Transverse colon (tissue), 4 donors: ENCODE data around the gene CELSR3. TPM values are rescaled to one million over a fixed set of nuclear protein-coding genes. Genes with fewer than 3 reads are reported as not detected.

Experiments
- DNase-seq: peaks from one replicate; pipeline ENCODE4 v3.0.0-alpha.2; 2019
- H3K27ac ChIP-seq, 4 donors: fragments of 200-600 bp; sonication (generic); 2 replicates each; pipeline ENCODE4 v1.5.1; 2016 to 2018; ENCODE audit warnings: inconsistent platforms in 4 of 4
- H3K27me3 ChIP-seq: fragments of 200-600 bp; sonication (generic); 2 replicates; pipeline ENCODE4 v1.5.1; 2017; ENCODE audit warnings: inconsistent platforms
- H3K36me3 ChIP-seq, 4 donors: fragments of 200-600 bp; sonication (generic); 2 replicates each; pipeline ENCODE4 v1.5.1; 2017 to 2019; ENCODE audit warnings: inconsistent platforms in 4 of 4
- H3K4me1 ChIP-seq, 4 donors: fragments of 200-600 bp; sonication (generic); 2 replicates each; pipeline ENCODE4 v1.5.1; 2017 to 2020; ENCODE audit warnings: inconsistent platforms in 4 of 4
- H3K4me3 ChIP-seq, 4 donors: fragments of 200-600 bp; sonication (generic); 1 replicate in 1 of 4; 2 replicates in 3 of 4; pipeline versions ENCODE4 v1.5.1 to v1.6.1; 2017 to 2019; ENCODE audit warnings: inconsistent platforms in 4 of 4
- H3K9me3 ChIP-seq, 2 donors: fragments of 200-600 bp; sonication (generic); 2 replicates each; pipeline ENCODE4 v1.5.1; 2017 to 2019; ENCODE audit warnings: inconsistent platforms in 2 of 2
- CTCF ChIP-seq, 5 experiments: fragments of 200-600 bp in 3 of 5; fragments of 450-650 bp in 2 of 5; sonication (generic) in 3 of 5; IDR thresholded peaks; 1 replicate in 2 of 5; 2 replicates in 3 of 5; pipeline ENCODE4 v1.5.1; 2016 to 2017; ENCODE audit warnings: antibody characterized with exemption in 5 of 5, inconsistent platforms in 3 of 5, mild to moderate bottlenecking in 2 of 5, moderate library complexity in 1 of 5
- EP300 ChIP-seq: sonication (generic); formaldehyde crosslinking; IDR thresholded peaks from one replicate; pipeline ENCODE4 v1.6.1; 2017; ENCODE audit warnings: antibody characterized with exemption, low read depth
- POLR2A ChIP-seq: fragments of 450-650 bp; IDR thresholded peaks from one replicate; pipeline ENCODE4 v1.6.1; 2016; ENCODE audit warnings: antibody characterized with exemption, mild to moderate bottlenecking, moderate library complexity
- POLR2AphosphoS5 ChIP-seq, 3 donors: sonication (generic); formaldehyde crosslinking; IDR thresholded peaks; one replicate each; pipeline ENCODE4 v1.6.1; 2016; ENCODE audit warnings: antibody characterized with exemption in 3 of 3
- WGBS, 2 donors: methylation state at CpG; one replicate each; pipeline ENCODE4 v1.1.5; 2018; ENCODE audit warnings: low coverage in 1 of 2; 5-methylcytosine and 5-hydroxymethylcytosine counted together
- in situ Hi-C, 4 donors: fragments of 200-750 bp; cut with MboI; loops; one replicate each; pipeline versions ENCODE4 v1.15.0 to v1.15.1; 2017; ENCODE audit warnings: low sequenced_read_pairs in 3 of 4, low pct_ligation_motif_present in 1 of 4, low pct_unique_long_range_greater_than_20kb in 1 of 4
- intact Hi-C: fragments of 100-400 bp; cut with DNase I; formaldehyde crosslinking; loops from one replicate; pipeline ENCODE4 v1.15.1; 2023; ENCODE audit warnings: low total_unique reads
- total RNA-seq, 4 donors: library from RNA; depleted of rRNA; stranded (reverse); fragments of >200 nt; gene quantifications; one replicate each; pipeline ENCODE4 v1.1.0, GENCODE V29; 2016

The CELSR3 gene
- total RNA-seq, 4 donors from 2014 or later: 1.2 to 15.0 (median 3.9) TPM

GRCh38 chr3:48707157-48707556 lies 44.5 kb upstream of the CELSR3 start:
- H3K4me1 ChIP-seq: peaks cover 6 to 62% (median 20%) of the 10 kb centered on the region in 4 donors
- intact Hi-C loops: no loop called here

GRCh38 chr3:48702320-48702920 lies 39.7 kb upstream of the CELSR3 start:
- Histone ChIP-seq H3K4me1 (peaks cover 0 to 53% (median 9%) of the 10 kb centered on the region in 4 donors), H3K27ac (no peak overlapping the region), H3K9me3 (no peaks in the 10 kb centered on the region), H3K36me3 (peaks cover 0 to 6% (median 0%) of the 10 kb centered on the region in 4 donors), H3K4me3 (no peak overlapping the region), H3K27me3 (no peaks in the 10 kb centered on the region)
- in situ Hi-C loops (no loop called here), intact Hi-C loops (no loop called here)
- DNase-seq: no peak
- 76 to 88% methylated on average over 3 to 6 of the region's 6 CpGs for WGBS, 2 donors
- no peak for TF ChIP-seq CTCF (IDR thresholded peaks at IDR 0.05)
- no peak for TF ChIP-seq POLR2A
- no peak for TF ChIP-seq POLR2AphosphoS5 (IDR thresholded peaks at IDR 0.05)
- TF ChIP-seq EP300: no peak

More at GRCh38 chr3:48707157-48707556, 44.5 kb upstream of the CELSR3 start:
- H3K27me3 ChIP-seq: no peaks in the 10 kb centered on the region
- WGBS, 2 donors: 84 to 88% methylated on average over 3 to 5 of the region's 5 CpGs
- no peaks in the 10 kb centered on the region for H3K9me3 ChIP-seq
- TF ChIP-seq CTCF (IDR thresholded peaks at IDR 0.05) (no peak), POLR2AphosphoS5 (IDR thresholded peaks at IDR 0.05) (no peak), POLR2A (no peak), EP300 (no peak)
- H3K36me3 ChIP-seq: peaks cover 0 to 8% (median 3%) of the 10 kb centered on the region in 4 donors
- no peak overlapping the region for H3K4me3 ChIP-seq
- H3K27ac ChIP-seq: peak overlapping the region in 1 of 4 donors; percentile 17
- in situ Hi-C loops: no loop called here
- no peak for DNase-seq

- intact Hi-C loops: no loop called here
- no peaks in the 10 kb centered on the region for H3K9me3 ChIP-seq
- H3K4me3 ChIP-seq: no peak overlapping the region
- H3K36me3 ChIP-seq: no peaks in the 10 kb centered on the region
- WGBS, 2 donors: 70 to 75% methylated on average over 2 to 11 of the region's 11 CpGs
- TF ChIP-seq CTCF (IDR thresholded peaks at IDR 0.05) (no peak), POLR2A (no peak), EP300 (no peak), POLR2AphosphoS5 (IDR thresholded peaks at IDR 0.05) (no peak)
- no peak for DNase-seq
- peaks cover 0 to 48% (median 9%) of the 10 kb centered on the region in 4 donors for H3K4me1 ChIP-seq
- no peaks in the 10 kb centered on the region for H3K27me3 ChIP-seq
- in situ Hi-C loops: no loop called here
- H3K27ac ChIP-seq: no peak overlapping the region
Measured at GRCh38 chr3:48700731-48701405, 38.2 kb upstream of the CELSR3 start.

- DNase-seq: no peak
- no peaks in the 10 kb centered on the region for H3K9me3 ChIP-seq
- H3K4me3 ChIP-seq: no peak overlapping the region
- TF ChIP-seq POLR2AphosphoS5 (IDR thresholded peaks at IDR 0.05): no peak
- in situ Hi-C loops: no loop called here
- peaks cover 0 to 16% (median 5%) of the 10 kb centered on the region in 4 donors for H3K36me3 ChIP-seq
- no peak overlapping the region for H3K27ac ChIP-seq
- H3K27me3 ChIP-seq: no peaks in the 10 kb centered on the region
- intact Hi-C loops: no loop called here
- 92 to 97% methylated on average over 8 of the region's 8 CpGs for WGBS, 2 donors
- H3K4me1 ChIP-seq: peaks cover 3 to 52% (median 19%) of the 10 kb centered on the region in 4 donors
Measured at GRCh38 chr3:48698891-48699290, 36.2 kb upstream of the CELSR3 start.
